ENCODE data around the gene JARID2. TPM values are rescaled to one million over a fixed set of nuclear protein-coding genes. Genes with fewer than 3 reads are reported as not detected.

The JARID2 gene
- polyA plus RNA-seq, 1 experiment: 6.1 TPM

- Histone ChIP-seq H3K27me3 (ENCODE audit: control insufficient read depth, insufficient read depth, low read length) (no peaks in the 10 kb centered on the region), H3K36me3 (ENCODE audit: control insufficient read depth, insufficient read depth, low read length) (no peaks in the 10 kb centered on the region), H3K4me3 (ENCODE audit: low read depth, low read length) (peak overlapping the region; percentile 92)
- TF ChIP-seq CTCF (IDR thresholded peaks at IDR 0.05; ENCODE audit: insufficient read depth, low read depth, low read length): no peak
- ChIA-PET POLR2A (interaction anchor here (0.6 kb wide), 1 partner anchor 423 kb away, joined by 10 read pairs; no protein-coding TSS in a partner anchor), CTCF (interaction anchor here (0.6 to 2.6 kb wide), 5 partner anchors 14 to 458 kb away, joined by 3 to 5 read pairs (median 3); no protein-coding TSS in a partner anchor)
- DNase-seq (ENCODE audit: low read depth): no peak
Observed at GRCh38 chr6:15246666-15247499, 1.0 kb downstream of the JARID2 start.

GRCh38 chr6:15247500-15248450, 1.9 kb downstream of the JARID2 start:
- no peaks in the 10 kb centered on the region for H3K27me3 ChIP-seq (ENCODE audit: control insufficient read depth, insufficient read depth, low read length)
- no peak for TF ChIP-seq CTCF (IDR thresholded peaks at IDR 0.05; ENCODE audit: insufficient read depth, low read depth, low read length)
- CTCF ChIA-PET: interaction anchor here (0.6 to 2.6 kb wide), 5 partner anchors 15 to 459 kb away, joined by 3 to 5 read pairs (median 3); no protein-coding TSS in a partner anchor
- POLR2A ChIA-PET: interaction anchor here (0.6 kb wide), 2 partner anchors 142 to 424 kb away, joined by 3 to 10 read pairs; no protein-coding TSS in a partner anchor
- H3K4me3 ChIP-seq (ENCODE audit: low read depth, low read length): peak overlapping the region; percentile 92
- DNase-seq (ENCODE audit: low read depth): no peak
- H3K36me3 ChIP-seq (ENCODE audit: control insufficient read depth, insufficient read depth, low read length): no peaks in the 10 kb centered on the region

GRCh38 chr6:15248451-15249370, 2.8 kb downstream of the JARID2 start:
- TF ChIP-seq CTCF (IDR thresholded peaks at IDR 0.05; ENCODE audit: insufficient read depth, low read depth, low read length): peak; percentile 53
- CTCF ChIA-PET: interaction anchor here (0.5 to 2.6 kb wide), 11 partner anchors 10 to 586 kb away, joined by 3 to 5 read pairs (median 3); no protein-coding TSS in a partner anchor
- Histone ChIP-seq H3K4me3 (ENCODE audit: low read depth, low read length) (peak overlapping the region; percentile 92), H3K36me3 (ENCODE audit: control insufficient read depth, insufficient read depth, low read length) (no peaks in the 10 kb centered on the region), H3K27me3 (ENCODE audit: control insufficient read depth, insufficient read depth, low read length) (no peaks in the 10 kb centered on the region)
- POLR2A ChIA-PET: interaction anchor here (0.6 kb wide), 1 partner anchor 141 kb away, joined by 3 read pairs; no protein-coding TSS in a partner anchor
- no peak for DNase-seq (ENCODE audit: low read depth)

GRCh38 chr6:15249371-15250019, 3.6 kb downstream of the JARID2 start:
- Histone ChIP-seq H3K36me3 (ENCODE audit: control insufficient read depth, insufficient read depth, low read length) (no peaks in the 10 kb centered on the region), H3K4me3 (ENCODE audit: low read depth, low read length) (peak overlapping the region; percentile 92), H3K27me3 (ENCODE audit: control insufficient read depth, insufficient read depth, low read length) (no peaks in the 10 kb centered on the region)
- POLR2A ChIA-PET: no interaction called here
- no peak for DNase-seq (ENCODE audit: low read depth)
- CTCF ChIA-PET: interaction anchor here (0.6 to 2.6 kb wide), 9 partner anchors 9 to 457 kb away, joined by 3 to 5 read pairs (median 3); no protein-coding TSS in a partner anchor
- TF ChIP-seq CTCF (IDR thresholded peaks at IDR 0.05; ENCODE audit: insufficient read depth, low read depth, low read length): no peak
